GM18858 (cell line): ENCODE results near the gene NXN.
"Not testable (repeated sequence)": the region's sequence is repeated elsewhere in the genome, so short reads cannot be mapped to it uniquely, and the experiment has no call there.

ENCODE experiments used
- ATAC-seq: cut with Tn5 transposase; IDR thresholded peaks from one replicate; pipeline ENCODE4 v1.9.1; 2021; ENCODE audit not compliant: unreplicated experiment

Gene NXN

DNA sequence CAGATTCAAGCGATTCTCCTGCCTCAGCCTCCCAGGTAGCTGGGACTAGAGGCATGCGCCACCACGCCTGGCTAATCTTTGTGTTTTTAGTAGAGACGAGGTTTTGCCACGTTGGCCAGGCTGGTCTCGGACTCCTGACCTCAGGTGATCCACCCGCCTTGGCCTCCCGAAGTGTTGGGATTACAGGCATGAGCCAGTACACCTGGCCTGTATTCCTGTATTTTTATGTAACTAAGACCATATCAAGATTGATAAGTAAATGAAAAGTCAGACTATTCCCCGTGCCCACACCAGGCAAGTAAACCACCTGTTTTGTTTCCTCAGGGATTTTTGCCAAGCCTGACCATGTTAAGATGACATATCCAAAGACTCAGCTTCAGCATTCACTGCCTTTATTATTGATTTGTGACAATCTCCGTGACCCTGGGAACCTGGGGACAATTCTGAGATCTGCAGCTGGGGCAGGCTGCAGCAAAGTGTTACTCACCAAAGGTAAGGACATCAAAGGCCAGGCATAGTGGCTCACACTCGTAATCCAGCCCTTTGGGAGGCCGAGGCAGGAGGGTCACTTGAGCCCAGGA, 191.8 kb downstream of the NXN start:
- no peak for ATAC-seq

DNA sequence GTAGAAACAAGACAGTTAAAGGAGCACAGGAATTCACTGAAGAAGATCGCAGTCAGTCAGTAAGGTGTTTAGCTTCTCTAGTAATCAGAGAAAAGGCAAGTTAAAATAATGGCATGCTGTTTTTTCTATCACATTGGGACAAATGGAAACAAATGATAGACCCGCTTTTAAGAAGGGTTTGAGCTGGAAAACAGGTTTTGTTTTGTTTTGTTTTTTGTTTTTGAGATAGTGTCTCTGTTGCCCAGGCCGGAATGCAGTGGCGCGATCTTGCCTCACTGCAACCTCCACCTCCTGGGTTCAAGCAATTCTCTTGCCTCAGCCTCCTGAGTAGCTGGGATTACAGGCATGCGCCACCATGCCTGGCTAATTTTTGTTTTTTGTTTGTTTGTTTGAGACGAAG, 193.7 kb downstream of the NXN start:
- not testable (repeated sequence) for ATAC-seq

DNA sequence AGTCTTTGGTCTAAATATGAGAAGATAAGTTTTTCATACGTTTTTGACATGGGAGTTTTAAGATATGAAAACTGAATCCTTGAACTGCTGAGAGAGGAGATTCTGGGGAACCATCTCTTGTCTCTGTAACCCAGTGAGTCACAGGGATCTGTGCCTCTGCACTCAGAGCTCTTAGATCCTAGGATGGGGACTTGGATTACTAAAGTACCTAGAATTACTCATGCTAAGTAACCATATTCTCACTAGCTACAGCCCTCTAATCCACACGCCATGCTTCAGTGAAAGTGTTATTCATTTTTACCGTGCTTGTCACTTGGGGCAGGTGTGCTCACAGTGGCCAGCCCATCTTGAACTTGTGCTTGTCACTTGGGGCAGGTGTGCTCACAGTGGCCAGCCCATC, 195.4 kb downstream of the NXN start:
- ATAC-seq = no peak

DNA sequence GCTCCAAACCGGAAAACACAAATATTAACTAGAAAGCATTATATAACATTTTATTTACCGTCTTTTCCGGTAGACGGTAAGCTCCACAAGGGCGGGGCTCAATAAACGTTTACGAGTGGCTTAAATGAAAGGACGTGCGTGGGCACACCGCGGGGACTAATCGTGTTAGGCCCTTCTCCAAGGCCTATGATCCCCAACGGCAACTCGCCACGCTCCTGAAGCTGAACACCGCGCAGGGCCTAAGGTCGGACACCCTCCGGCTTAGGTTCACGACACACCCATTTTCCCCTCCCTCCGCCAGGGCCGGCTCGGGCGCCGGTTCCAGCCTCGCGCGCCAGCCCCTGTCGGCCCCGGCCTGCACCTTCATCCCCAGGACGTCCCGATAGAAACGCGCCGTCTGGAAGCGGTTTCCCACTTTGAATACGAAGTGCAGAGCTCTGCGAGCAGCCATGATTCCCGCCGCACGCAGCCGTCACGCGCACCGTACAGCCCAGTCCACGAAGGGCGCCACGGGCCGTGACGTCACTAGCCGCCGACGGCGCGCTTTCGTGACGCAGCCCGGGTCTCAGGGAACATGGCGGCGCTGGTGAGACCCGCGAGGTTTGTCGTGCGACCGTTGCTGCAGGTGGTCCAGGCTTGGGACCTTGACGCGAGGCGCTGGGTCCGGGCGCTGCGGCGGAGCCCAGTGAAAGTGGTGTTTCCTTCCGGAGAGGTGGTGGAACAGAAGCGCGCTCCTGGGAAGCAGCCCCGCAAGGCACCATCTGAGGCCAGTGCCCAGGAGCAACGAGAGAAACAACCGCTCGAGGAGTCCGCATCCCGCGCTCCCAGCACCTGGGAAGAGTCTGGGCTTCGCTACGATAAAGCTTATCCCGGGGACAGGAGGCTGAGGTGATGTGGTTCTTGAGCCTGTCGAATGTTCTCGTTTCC, 197.5 kb downstream of the NXN start, which contains the start of the genes GLOD4 and MRM3:
Gene GLOD4, minus strand, starts transcription at position 476 of the 927 bp plus-strand sequence. Its CDS starts 25 bp downstream, at position 451.
Gene MRM3, plus strand, starts transcription at position 549 of the 927 bp plus-strand sequence. Its CDS starts 26 bp downstream, at position 575.
- ATAC-seq = peak; percentile 62

DNA sequence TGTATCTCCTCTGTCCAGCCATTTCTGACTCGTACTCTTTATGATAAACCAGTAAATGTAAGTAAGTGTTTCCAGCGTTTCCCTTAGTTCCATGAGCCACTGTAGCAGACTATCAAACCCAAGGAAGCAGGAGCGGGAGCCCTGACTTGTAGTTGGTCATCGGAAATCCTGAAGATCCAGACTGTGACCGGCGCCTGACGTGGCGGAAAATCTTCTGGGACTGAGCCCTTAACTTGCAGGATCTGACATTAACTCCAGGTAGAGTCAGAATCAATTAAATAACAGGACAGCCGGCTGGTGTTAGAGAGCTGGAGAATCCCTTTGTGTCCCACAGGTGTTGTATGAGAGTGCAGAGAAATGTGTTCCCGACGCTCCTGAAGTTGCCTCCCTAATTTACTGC, 201.5 kb downstream of the NXN start:
- ATAC-seq = no peak

DNA sequence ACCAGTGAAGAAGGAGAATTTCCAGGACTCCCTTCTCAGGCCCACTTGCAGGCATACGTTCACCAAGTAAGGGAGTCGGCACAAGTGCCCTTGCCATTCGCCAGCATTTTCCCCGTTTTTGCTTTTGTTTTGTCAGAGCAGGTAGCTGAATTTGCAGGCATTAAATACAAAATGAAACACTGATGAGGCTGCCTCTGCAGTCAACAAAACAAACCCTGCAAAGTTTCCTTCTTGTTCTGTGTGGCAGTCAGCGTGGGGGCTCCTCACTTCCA, 205.3 kb downstream of the NXN start:
- ATAC-seq = no peak

DNA sequence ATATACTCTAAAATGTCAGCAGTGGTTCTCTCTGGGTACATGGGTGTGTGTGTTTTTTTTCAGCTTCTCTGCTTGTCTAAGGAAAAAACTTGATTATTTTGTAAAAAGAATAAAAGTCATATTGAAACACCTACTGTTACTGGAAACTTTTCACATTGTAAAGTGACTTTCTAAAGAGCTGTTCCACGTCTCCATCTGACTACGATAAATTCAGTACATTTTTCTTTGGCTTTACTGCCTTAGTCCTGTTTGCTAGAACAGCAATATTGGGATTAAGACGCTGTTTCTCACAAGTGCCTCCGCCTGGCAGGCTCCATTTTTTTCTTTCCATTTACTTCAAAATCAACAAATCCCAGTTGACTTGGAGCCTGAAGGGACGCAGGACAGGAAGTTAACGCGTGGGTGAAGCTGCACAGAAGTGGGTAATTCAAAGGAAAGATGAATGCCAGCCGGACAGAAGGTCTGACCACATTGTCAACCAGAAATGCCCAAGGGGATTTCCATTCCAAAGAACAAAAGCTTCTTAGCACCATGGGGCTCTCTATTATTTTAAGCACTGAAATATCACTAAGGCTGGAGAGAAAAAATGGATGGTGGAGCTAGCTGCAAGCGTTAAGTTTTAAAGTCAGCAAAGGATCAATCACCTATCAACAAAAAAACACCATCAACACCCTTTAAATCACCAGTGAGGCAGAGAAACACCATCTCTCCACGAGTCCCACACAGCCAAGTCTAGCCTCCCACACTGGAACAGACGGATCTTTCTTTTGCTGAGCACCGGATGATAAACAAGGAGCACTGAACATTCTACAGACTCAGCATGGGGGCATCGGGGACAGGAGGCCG, 205.9 kb downstream of the NXN start:
- no peak for ATAC-seq

DNA sequence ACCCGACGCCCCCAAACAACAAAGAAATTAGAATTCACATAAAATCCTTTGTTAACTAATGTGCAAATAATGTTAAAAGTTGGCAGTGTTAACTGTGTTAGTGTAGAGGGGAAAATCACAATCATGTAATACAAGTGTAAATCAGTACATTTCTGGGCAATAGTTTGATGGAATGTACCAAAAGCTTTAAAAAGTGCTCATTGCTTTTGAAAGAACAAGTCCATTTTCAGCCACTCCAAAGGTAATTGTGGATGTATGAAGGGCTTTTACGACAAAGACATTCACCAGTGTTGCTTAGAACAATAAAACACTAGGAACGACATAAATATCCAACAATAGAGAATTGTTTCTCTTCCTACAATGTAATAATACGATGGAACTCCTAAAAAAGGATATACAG, 206.6 kb downstream of the NXN start:
- no peak for ATAC-seq

DNA sequence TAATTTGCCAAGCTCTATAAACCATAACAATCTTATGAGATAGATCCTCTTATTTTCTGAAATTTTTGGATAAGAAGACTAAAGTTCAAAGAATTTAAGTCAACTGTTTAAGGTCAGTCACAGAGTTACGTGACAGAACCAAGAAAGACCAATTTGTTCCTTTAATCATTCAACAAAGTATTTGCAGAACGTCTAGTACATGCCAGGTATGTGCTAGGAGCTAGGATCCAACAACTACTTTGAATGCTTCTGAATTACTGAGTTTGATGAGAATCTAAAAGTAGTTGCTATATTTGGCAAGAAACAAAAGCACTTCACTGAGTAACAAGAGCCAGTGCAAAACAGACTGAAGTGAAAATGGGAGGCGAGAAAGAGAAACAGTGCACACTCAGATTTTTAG, 212.5 kb downstream of the NXN start:
- ATAC-seq = no peak

DNA sequence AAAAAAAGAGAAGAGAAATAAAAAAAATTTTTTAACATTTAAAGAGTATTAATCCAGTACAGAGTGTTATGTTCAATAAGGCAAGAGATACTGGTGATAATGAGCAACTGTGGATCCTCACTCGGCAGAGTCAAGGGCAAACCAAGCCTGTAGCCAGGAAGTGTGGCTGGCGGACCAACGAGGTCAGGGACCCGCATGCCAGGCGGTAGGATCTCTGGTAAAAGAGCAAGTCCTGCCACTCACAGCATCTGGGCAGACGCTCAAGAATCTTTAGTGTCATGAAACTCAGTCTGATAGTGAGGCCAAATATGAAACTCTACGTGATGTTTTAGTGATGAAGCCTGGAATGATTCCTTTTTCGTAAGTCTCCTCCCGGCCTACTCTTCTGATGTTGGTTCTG, 219.2 kb downstream of the NXN start:
- ATAC-seq = no peak

DNA sequence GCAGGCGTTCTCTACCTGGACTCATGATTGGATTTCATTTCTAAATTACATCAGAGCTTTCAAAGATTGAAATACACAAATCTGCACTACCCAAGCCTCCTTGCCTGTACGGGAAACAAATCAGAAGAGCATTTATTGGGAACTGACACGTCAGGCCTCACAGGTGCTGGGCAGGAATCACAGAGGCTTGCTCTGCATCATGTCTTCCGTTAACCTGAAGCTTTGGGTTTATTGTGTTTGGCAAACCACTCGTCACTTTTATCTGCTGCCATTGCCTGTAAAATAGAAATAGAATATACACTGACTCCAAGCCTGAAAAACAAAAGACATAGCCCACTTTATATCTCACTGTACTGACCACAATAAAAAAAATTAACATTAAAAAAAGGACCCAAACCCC, 219.6 kb downstream of the NXN start:
- ATAC-seq = no peak

DNA sequence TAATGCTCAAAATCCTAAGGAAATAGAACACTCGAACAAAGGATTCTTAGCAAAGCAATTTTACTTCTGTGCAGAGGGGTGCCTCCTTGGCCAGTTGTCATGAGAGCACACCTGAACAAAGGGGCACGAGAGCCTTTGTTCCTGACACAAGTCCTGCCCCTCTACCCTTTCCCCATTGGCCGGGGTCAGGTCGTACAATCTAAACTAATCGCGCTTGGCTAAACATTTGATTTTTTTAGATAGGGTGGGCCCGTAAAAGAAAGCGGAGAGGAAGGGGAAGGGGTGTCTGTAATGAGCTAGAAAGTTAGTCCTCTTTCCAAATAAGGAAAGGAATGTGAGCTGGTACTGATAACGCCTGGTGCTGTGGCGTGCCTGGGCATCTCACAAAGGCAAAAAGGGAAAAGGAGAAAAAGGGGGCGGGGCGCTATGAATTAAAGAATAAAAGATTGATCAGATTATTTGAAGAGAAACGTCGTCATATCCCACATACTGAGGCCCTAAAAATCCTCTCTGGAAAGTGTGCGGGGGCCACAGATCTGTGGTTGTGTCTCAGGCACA, 223.5 kb downstream of the NXN start:
- ATAC-seq = not testable (repeated sequence)

DNA sequence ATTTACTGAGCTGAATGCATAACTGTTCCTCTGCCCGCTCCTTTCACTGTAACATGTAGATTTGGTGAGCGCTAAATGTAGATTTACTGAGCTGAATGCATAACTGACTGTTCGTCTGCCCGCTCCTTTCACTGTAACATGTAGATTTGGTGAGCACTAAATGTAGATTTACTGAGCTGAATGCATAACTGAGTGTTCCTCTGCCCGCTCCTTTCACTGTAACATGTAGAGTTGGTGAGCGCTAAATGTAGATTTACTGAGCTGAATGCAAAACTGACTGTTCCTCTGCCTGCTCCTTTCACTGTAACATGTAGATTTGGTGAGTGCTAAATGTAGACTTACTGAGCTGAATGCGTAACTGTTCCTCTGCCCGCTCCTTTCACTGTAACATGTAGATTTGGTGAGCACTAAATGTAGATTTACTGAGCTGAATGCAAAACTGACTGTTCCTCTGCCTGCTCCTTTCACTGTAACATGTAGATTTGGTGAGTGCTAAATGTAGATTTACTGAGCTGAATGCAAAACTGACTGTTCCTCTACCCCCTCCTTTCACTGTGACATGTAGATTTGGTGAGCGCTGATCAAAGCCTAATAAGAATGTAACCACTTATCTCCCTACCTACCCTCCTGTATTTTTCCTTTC, 224.1 kb downstream of the NXN start:
- ATAC-seq = not testable (repeated sequence)

DNA sequence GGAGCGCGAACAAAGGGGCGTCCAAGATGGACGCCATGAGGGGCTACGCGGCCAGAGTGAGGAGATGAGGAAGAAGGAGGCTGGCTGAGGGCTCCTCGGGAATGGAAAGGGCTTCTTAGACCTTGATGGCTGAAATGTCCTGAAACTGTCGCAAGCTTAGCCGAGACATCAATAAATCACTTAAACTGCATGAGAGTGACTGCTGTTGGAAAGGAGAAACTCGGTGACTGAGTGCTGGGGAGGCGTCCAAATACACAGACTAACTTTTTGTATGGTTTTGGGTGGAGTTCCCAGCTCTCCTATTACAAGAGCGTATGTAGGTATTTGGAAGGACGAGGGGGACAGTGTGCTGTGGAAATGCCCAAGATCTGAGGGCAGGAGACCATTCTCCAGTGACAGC, 226.2 kb downstream of the NXN start:
- no peak for ATAC-seq

DNA sequence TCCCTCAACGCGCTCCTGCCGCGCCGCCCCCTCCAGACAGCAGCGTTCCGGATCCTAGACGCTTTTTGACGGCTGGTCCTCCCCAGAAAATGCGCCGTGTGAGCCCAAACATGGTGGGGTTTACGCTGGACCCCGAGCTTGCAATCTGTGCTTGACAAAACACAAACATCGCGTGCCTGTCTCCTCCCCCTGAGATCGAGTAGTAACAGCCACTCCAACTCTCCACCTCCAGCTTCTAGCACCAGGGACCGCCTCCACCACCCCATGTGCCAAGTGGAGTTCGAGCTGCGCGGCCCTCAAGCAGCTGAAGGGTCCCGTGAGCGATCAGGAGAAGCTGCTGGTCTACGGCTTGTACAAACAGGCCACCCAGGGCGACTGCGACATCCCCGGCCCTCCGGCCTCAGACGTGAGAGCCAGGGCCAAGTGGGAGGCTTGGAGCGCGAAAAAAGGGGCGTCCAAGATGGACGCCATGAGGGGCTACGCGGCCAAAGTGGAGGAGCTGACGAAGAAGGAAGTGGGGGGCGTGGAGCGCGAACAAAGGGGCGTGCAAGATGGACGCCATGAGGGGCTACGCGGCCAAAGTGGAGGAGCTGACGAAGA, 226.9 kb downstream of the NXN start:
- ATAC-seq = peak; percentile 11

DNA sequence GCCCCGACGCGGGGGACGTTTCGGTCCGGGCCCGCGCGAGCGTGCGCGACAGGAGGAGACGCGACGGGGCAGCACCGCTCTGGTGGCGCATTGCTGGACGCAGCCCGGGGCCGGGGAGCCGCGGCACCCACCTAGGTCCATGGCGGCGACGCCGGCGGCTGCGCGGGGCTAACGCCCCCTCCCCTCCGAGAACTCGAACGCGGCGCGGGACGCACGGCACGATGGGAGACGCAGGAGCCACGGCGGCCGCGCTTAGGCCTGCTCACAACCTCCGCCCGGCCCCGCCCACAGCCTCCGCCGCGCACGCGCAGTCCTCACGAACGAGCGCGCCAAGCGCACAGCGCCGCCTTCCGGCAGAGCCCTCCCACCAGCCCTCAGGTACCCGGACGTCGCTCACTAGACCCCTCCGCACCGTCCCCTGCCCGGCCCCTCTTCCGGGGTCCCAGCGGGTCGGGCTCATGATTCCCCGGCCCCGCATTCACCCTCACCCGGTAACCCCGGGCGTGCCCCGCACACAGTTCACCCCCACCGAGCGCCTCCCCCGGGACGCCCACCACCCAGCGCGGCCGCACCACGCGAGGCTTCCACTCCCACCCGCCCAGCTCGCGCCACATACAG, 227.5 kb downstream of the NXN start, which contains the start of gene GEMIN4:
Gene GEMIN4, minus strand, starts transcription at position 263 of the 618 bp plus-strand sequence. Its CDS starts 122 bp downstream, at position 141.
- ATAC-seq = peak; percentile 56

DNA sequence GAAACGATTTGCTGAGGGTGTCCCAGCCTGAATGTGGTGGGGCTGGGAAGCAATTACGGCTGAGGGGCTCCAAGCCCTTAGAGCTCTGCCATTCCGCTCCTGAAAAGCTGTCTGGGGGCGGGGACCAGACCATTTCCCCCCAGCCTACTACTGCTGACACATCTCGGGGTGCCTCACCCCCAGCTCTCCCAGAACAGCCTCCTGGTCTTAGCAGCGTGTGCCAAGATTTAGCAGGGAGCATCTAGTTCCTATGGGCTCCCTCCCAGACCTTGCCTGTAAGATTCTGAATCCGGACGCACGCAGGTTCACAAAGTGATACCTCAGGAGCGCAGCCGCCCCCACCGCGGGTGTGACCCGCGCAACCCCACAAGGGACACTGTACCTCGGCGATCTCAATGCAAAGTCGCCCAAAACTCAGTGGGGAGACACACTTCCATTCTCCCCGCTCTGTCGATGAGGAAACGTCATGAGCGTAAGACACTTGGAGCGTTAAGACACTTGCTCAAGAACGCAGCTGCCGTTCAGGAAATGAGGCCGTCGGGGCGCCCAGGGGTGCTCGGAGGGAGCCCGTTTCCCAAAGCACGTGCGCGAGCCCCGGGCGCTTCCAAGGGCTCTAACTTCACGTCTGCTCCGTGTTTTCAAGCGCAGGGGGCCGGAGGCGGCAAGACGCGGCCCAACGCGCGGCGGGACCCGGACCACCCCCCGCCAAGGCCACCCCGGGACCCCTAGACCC, 228.1 kb downstream of the NXN start:
- no peak for ATAC-seq

DNA sequence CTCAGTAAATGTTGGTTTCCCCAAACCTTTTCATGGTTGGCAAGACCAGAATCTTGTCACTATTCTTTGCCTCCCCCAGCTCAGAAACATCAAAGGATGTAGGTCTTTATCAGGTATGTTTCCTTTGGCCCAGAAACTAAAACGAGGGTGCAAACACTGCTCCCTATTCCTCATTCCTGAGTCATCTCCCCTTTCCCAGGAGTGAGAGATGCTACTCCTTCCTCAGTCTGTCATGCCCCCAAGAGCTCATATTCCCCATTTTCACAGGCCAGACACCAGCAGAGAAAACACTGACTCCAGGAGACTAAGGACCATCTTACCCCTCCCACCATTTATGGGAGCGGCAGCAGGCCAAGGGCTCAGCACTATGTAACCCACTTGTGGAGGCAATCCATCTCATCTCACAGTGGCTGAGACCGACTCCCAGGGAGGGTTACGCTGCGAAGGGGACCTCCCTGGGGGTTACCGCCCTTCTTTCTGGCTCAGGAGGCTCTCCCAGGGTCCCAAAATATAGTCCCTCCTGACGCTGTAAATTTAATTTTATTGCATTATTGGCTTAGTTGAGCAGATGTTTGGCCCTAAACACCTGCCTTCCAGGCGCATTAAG, 229.0 kb downstream of the NXN start:
- ATAC-seq = no peak

DNA sequence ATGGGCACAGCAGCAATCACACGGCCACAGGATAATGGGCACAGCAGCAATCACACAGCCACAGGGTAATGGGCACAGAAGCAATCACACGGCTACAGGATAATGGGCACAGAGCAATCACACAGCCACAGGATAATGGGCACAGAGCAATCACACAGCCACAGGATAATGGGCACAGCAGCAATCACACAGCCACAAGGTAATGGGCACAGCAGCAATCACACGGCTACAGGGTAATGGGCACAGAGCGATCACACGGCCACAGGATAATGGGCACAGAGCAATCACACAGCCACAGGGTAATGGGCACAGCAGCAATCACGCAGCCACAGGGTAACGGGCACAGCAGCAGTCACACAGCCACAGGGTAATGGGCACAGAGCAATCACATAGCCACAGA, 230.2 kb downstream of the NXN start:
- not testable (repeated sequence) for ATAC-seq
